Stimulated activated CD4-positive, alpha-beta T cell treated with anti-CD3 and anti-CD28 coated beads, Interleukin-4, amount 100 ng/mL, for 1 hour (primary cell): ENCODE measurements around the gene PGAP2.
A peak's percentile ranks its signal among the peaks of the same experiment; 100 is the strongest.

Source experiments
- DNase-seq: peaks from one replicate; pipeline ENCODE4 v3.0.0-alpha.2; 2020

PGAP2 gene

GRCh38 chr11:3834349-3834663 is 25.9 kb downstream of the PGAP2 start:
- DNase-seq, result no peak

GRCh38 chr11:3834664-3835461 is 26.5 kb downstream of the PGAP2 start:
- DNase-seq, result no peak

GRCh38 chr11:3835751-3836150 is 27.4 kb downstream of the PGAP2 start:
- DNase-seq, result no peak

GRCh38 chr11:3836903-3837302 is 28.5 kb downstream of the PGAP2 start:
- peak; percentile 52 for DNase-seq

- DNase-seq, result no peak
These were observed 29.4 kb downstream of the PGAP2 start for GRCh38 chr11:3837793-3838192.

GRCh38 chr11:3838504-3838903 is 30.1 kb downstream of the PGAP2 start:
- no peak for DNase-seq

GRCh38 chr11:3840004-3840869 is 31.9 kb downstream of the PGAP2 start:
- DNase-seq, result peak; percentile 45

- peak; percentile 92 for DNase-seq
These were observed 32.6 kb downstream of the PGAP2 start, which contains the start of gene RHOG for GRCh38 chr11:3840870-3841425. RHOG (minus strand) TSS chr11:3840959; CDS start chr11:3828138, 12,821 bp downstream.

- no peak for DNase-seq
These were observed 33.3 kb downstream of the PGAP2 start for GRCh38 chr11:3841426-3842350.

- no peak for DNase-seq
These were observed 35.0 kb downstream of the PGAP2 start for GRCh38 chr11:3843326-3843725.

- no peak for DNase-seq
These were observed 36.9 kb downstream of the PGAP2 start for GRCh38 chr11:3845246-3845645.

- DNase-seq, result no peak
These were observed 37.3 kb downstream of the PGAP2 start for GRCh38 chr11:3845670-3846069.

GRCh38 chr11:3849297-3849874 is 41.0 kb downstream of the PGAP2 start:
- no peak for DNase-seq

GRCh38 chr11:3853545-3853842 is 45.1 kb downstream of the PGAP2 start:
- no peak for DNase-seq

- peak; percentile 58 for DNase-seq
These were observed 45.7 kb downstream of the PGAP2 start for GRCh38 chr11:3853899-3854659.

- no peak for DNase-seq
These were observed 46.3 kb downstream of the PGAP2 start for GRCh38 chr11:3854660-3854976.

GRCh38 chr11:3854977-3855807 is 46.8 kb downstream of the PGAP2 start, which contains the start of gene STIM1:
STIM1 (plus strand) TSS chr11:3855664; CDS start chr11:3856271, 607 bp downstream.
- peak; percentile 98 for DNase-seq

- peak; percentile 46 for DNase-seq
These were observed 47.6 kb downstream of the PGAP2 start for GRCh38 chr11:3855808-3856491.

- no peak for DNase-seq
These were observed 48.6 kb downstream of the PGAP2 start for GRCh38 chr11:3856856-3857553.
